Measurements from ENCODE around the gene ABI2.
"Not testable (repeated sequence)": the region's sequence is repeated elsewhere in the genome, so short reads cannot be mapped to it uniquely, and the experiment has no call there.

Gene ABI2

DNA sequence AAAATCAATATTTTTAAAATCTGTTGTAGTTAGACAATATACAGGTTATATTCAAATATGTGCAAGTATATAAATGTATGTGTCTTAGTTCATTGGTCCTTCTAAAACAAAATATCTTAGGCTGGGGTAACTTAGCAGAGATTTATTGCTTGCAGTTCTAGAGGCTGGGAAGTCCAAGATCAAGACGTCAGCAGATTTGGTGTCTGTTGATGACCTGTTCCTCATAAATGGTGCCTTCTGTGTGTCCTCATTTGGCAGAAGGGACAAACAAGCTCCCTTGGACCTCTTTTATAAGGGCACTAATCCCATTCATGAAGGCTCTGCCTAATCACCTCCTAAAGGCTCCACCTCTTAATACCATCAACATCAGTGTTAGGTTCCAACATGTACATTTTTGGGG is 31.3 kb downstream of the ABI2 start:
- no peak for DNase-seq

DNA sequence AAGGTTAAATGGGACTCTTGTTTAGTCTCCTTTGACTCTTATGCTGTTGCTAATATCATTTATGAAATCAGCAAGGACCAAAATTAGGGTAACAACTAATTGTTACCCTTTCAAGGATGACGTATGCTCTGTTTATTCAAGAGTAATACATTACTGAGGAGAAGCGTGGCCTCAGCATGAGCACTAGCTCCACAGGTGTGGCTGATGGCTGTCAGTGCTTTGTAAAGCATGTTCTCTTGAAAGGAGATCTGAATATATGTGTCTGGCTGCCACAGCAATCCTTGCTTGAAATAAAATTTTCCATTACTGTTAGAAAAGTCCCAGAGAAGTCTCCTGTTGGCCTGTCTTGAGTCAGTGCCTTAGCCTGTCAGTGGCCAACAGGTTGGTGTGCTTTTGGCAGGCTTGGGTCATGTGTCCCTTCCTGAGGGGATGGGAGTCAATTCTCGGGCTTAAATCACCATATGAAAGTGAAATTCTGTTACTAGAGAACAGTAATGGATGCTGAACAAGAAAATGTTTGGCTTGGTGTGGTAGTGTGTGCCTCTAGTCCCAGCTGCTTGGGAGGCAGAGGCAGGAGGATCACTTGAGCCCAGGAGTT is 32.7 kb downstream of the ABI2 start:
- DNase-seq, result no peak

GRCh38 chr2:203361495-203361894 is 33.3 kb downstream of the ABI2 start:
- DNase-seq, result no peak

GRCh38 chr2:203361922-203362321 is 33.7 kb downstream of the ABI2 start:
- no peak for DNase-seq

- DNase-seq, result no peak
These were observed 38.7 kb downstream of the ABI2 start for GRCh38 chr2:203366639-203367466.

GRCh38 chr2:203372706-203373105 is 44.5 kb downstream of the ABI2 start:
- DNase-seq, result not testable (repeated sequence)

DNA sequence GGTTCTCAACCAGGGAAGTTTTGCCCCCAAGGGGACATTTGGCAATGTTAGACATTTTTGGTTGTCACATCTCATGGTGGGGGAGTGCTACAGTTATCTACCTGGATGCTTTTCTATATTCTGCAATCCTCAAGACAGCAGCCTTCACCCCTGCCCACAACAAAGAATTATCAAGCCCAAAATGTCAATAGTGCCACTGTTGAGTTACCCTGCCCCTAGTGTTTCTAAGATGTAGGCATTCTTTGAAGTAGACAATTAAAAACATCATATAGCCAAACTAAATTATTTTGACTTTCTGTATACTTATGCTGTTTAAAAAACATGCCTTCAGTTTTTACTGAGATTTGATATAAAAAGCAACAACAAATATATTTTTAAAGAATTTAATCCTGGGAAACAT is 48.0 kb downstream of the ABI2 start:
- no peak for DNase-seq

- no peak for DNase-seq
These were observed 51.0 kb downstream of the ABI2 start for GRCh38 chr2:203379156-203379555.

DNA sequence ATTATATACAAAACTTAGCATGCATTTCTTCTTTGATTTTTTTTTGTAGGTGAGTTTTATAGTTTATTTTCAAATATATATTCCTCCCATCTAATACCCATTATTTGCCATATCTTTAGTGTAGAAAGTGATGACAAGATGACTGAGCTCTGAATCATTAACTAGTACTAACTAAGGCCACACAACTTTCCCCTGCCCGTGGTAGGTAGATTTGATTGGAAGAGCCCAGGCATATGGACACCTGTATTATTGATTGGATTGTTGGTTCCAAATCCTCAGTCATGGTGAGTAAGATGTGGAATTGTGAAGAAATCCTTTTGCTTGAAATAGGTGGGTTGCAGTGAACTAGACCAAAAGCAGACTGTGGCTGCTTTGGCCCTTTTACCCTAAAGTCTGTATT is 54.8 kb downstream of the ABI2 start:
- no peak for DNase-seq

DNA sequence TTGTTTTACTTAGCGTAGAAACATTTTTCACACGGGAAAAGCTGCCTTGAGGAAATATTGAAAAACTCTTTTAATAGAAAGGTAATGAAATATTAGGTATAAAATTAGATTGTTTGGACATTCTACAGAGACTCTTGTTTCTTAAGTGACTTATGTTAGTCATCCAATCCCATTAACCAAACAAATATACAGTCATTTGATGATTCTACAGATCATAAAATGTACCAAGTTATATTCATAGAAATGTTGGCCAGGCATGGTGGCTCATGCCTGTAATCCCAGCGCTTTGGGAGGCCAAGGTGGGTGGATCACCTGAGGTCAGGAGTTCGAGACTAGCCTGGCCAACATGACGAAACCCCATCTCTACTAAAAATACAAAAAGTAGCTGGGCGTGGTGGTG is 60.0 kb downstream of the ABI2 start:
- DNase-seq, result not testable (repeated sequence)

DNA sequence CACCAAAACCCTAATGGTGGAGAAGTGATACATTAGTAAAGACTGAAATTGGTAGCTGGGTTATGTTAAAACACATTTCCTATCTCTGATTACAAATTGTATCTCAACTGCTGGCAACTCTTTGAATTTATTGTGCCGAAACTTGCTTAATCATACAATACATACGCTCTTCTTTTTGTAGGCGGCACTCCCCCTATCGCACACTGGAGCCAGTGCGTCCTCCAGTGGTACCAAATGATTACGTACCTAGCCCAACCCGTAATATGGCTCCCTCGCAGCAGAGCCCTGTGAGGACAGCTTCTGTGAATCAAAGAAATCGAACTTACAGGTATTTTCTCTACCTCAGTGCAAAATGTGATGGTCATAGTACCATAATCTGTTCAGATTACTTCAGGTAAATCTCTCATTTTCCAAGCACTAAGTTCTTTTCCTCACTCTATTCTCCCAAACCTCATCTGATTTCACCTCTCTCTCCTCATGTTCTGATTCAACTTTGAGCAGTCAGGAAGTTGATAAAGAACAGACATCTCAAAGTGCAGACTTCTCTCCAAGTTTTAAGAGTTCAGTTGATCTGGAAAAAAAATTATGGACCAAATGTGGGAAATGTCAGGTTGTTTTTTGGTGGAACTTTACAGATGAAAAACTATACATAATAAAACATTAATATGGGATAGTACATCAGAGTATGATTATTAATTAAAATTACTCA is 66.5 kb downstream of the ABI2 start:
- no peak for DNase-seq

GRCh38 chr2:203395858-203396257 is 67.7 kb downstream of the ABI2 start:
- no peak for DNase-seq

DNA sequence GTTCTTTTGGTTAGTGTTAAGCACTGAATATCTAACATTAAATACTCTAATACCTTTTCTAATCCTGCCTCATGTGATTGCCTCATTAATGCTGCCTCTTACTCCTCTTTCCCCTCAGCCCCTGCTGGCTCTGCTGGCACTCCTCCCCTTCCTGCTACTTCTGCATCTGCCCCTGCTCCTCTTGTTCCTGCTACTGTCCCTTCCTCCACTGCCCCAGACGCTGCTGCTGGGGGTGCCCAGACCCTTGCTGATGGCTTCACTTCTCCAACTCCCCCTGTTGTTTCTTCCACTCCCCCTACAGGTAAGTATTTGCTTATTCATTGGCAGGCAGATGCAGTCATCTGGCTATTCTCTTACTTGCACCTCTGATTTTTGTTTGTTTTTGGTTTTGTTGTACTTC is 68.5 kb downstream of the ABI2 start:
- no peak for DNase-seq

GRCh38 chr2:203399031-203399430 is 70.8 kb downstream of the ABI2 start:
- no peak for DNase-seq

DNA sequence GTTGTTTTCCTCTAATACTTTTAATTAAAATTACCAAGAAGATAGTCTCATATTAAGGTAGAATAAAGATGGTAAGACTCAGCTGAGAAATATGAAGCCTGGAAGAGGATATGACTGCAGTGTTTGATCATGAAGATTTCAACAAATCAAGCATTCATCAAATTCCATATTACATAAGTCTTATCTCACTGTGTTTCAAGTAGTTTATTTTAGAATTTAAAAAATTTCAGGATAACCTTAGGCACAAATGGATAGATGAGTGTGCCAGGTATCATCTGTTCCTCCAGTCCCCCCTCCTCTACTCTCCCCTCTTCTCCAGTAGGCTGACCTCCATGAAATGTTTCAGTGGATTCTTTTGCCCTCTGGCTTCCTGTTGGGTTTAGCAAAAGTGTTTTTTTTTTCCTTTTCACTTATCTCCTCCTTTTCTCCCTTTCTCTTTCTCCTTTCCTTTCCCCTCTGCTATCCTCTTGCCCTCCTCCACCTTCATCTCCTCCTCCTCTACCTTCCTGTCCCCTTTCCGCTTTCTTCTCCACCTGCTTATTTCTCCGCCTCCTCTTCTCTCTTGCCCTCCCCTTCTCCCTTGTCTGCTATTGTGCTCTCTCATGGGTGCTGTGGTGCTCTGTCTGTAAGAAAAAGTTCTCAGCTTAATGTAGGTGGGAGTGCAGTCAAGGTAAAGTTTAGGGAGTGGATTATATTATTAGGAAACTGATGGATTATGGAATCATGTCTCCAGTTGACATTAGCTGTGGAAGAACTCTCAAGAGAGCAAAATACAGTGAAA is 72.8 kb downstream of the ABI2 start:
- DNase-seq, result no peak

- DNase-seq, result no peak
These were observed 76.8 kb downstream of the ABI2 start for GRCh38 chr2:203404996-203405395.

DNA sequence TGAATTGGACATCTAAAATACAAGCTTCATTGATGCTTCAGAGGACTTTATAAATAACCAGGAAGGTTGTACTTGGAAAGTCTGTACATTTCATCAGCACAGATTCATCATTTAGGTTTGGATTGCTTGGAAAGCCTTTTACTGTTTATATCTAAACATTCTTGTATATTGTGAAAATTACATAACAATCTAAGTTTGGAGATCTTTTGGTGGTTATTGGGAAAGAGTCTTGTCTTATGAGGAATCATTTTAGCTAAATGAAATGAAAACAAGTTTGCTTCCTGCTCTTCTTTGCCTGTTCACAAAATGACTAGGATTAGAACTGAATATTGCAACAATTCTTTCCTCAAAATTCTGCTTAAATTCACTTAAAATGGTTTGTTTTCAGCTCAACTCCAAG is 79.3 kb downstream of the ABI2 start:
- DNase-seq, result no peak

- DNase-seq, result no peak
These were observed 84.5 kb downstream of the ABI2 start for GRCh38 chr2:203412546-203413331.

GRCh38 chr2:203413796-203414195 is 85.6 kb downstream of the ABI2 start:
- no peak for DNase-seq

GRCh38 chr2:203418271-203418670 is 90.1 kb downstream of the ABI2 start:
- DNase-seq, result no peak

- DNase-seq, result peak; percentile 4 to 26
These were observed 98.9 kb downstream of the ABI2 start for GRCh38 chr2:203427061-203427460.

DNA sequence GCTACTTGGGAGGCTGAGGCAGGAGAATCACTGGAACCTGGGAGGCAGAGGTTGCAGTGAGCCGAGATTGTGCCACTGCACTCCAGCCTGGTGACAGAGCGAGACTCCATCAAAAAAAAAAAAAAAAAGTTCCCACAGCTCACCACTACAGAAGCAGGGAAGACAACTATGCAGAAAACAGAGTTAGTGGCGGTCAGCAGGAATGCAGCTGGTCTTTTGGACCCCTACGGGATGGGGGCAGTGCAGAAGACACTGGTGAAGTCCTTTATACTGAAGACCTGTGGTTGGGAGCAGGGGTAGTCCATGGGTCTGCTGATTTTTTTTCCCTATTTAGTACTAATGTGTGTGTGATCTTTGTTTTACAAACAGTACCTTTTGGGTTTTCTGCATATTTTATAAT is 101.4 kb downstream of the ABI2 start:
- DNase-seq, result not testable (repeated sequence)
